Kidney (tissue), 14 donors: ENCODE data around the gene MYO7A. TPM values are rescaled to one million over a fixed set of nuclear protein-coding genes. Genes with fewer than 3 reads are reported as not detected.

Experiments used
- DNase-seq, 5 donors: peaks; one replicate each; pipeline ENCODE4 v3.0.0-alpha.2; 2013 to 2020
- FAIRE-seq: peaks from 2 replicates; lab custom pipeline; 2012; peaks lifted over from hg19 to GRCh38; lab: Jason Lieb, UNC
- H3K27ac ChIP-seq, 2 donors: one replicate each; pipeline ENCODE4 v1.7.0; 2013; ENCODE audit warnings: low read depth in 2 of 2, low read length in 2 of 2, inconsistent platforms in 1 of 2
- H3K27me3 ChIP-seq: one replicate; pipeline ENCODE4 v1.7.1; 2013; ENCODE audit warnings: low read length, inconsistent platforms; ENCODE audit not compliant: control insufficient read depth, insufficient read depth
- H3K36me3 ChIP-seq, 3 donors: one replicate each; pipeline versions ENCODE4 v1.7.0 to v1.7.1; 2013; ENCODE audit warnings: low read length in 3 of 3, control low read depth in 1 of 3, inconsistent platforms in 1 of 3; ENCODE audit not compliant: insufficient read depth in 3 of 3, control insufficient read depth in 2 of 3
- H3K4me1 ChIP-seq, 3 donors: one replicate each; pipeline versions ENCODE4 v1.7.0 to v1.7.1; 2013; ENCODE audit warnings: low read length in 3 of 3, inconsistent platforms in 1 of 3, low read depth in 1 of 3; ENCODE audit not compliant: control insufficient read depth in 2 of 3, insufficient read depth in 2 of 3
- H3K4me3 ChIP-seq, 3 donors: one replicate each; pipeline versions ENCODE4 v1.7.0 to v1.8.1; 2013; ENCODE audit warnings: low read length in 3 of 3, control low read depth in 1 of 3, inconsistent platforms in 1 of 3
- H3K9ac ChIP-seq, 3 donors: one replicate each; pipeline versions ENCODE4 v1.7.0 to v1.7.1; 2013; ENCODE audit warnings: low read length in 3 of 3, control low read depth in 1 of 3, inconsistent platforms in 1 of 3
- H3K9me3 ChIP-seq, 3 donors: one replicate each; pipeline versions ENCODE4 v1.7.0 to v1.7.1; 2013; ENCODE audit warnings: low read length in 3 of 3, control low read depth in 1 of 3, inconsistent platforms in 1 of 3; ENCODE audit not compliant: control insufficient read depth in 2 of 3, insufficient read depth in 1 of 3
- intact Hi-C: fragments of 100-400 bp; cut with DNase I; formaldehyde crosslinking; loops from one replicate; pipeline ENCODE4 v1.11.1; 2022
- polyA plus RNA-seq: library from polyadenylated mRNA; stranded (reverse); fragments of 350-450 nt; fragmentation: Illumina TruSeq; extraction: RNeasy Lipid Tissue Mini Kit (QIAGEN cat#74804); gene quantifications from one replicate; pipeline ENCODE4 v1.2.3, GENCODE V29; 2014; ENCODE audit warnings: low read depth, low replicate concordance; ENCODE audit not compliant: insufficient read depth
- total RNA-seq: library from RNA; stranded (reverse); fragmentation: NEBNext Ultra II Directional; extraction: Animal tissue kit (Norgen Biotek cat#: 25700); gene quantifications from one replicate; pipeline ENCODE4 v1.2.1, GENCODE V29; 2021
- TF ChIP-seq, protein P1 (sequence below): IDR thresholded peaks from 3 replicates; pipeline ENCODE4 v1.5.1; 2012; ENCODE audit warnings: mild to moderate bottlenecking, moderate library complexity, borderline replicate concordance; ENCODE audit not compliant: insufficient read depth; ENCODE audit errors: extremely low read depth
- donor health status: control.
- donor health status: control.
- donor health status: control.
- donor health status: control.
- donor health status: control.
- donor health status: DM: yes; HTN: yes; CAD: no.
- donor health status: Normal renal cell carcinoma (clear cell type).

The MYO7A gene
- total and polyA plus RNA-seq, 2 donors from 2014 or later: 6.1 to 10.7 TPM

DNA sequence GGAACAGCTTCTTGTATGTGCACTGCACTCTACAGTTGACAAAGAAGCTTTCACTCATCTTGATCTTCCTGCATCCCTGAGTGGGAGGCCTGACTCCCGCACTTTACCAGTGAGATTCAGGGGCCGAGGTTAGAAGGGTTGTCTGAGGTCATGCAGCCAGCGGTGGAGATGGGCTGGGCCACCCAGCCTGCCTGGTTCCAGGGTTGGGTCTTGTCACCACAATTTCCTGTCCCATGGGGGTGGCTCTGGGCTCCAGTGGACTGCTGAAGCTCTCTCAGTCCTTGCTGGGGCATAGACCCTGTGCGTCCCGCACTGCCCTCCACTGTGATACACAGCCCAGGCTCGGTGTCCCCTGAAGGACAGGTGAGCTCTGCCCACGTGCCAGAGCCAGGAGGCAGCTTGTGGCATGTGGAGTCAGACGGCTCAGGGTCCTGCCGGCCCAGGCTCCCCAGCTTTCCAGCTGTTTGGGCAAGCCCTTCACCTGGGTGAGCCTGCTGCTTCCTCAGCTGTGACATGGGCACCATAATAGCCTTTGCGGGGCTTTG is 6.9 kb upstream of the MYO7A start:
- no peaks in the 10 kb centered on the region for H3K27me3 ChIP-seq
- no peaks in the 10 kb centered on the region for H3K9me3 ChIP-seq
- H3K9ac ChIP-seq: no peak overlapping the region
- no peak overlapping the region for H3K27ac ChIP-seq
- H3K4me3 ChIP-seq: no peak overlapping the region
- H3K4me1 ChIP-seq: no peaks in the 10 kb centered on the region
- TF ChIP-seq, protein P1, sequence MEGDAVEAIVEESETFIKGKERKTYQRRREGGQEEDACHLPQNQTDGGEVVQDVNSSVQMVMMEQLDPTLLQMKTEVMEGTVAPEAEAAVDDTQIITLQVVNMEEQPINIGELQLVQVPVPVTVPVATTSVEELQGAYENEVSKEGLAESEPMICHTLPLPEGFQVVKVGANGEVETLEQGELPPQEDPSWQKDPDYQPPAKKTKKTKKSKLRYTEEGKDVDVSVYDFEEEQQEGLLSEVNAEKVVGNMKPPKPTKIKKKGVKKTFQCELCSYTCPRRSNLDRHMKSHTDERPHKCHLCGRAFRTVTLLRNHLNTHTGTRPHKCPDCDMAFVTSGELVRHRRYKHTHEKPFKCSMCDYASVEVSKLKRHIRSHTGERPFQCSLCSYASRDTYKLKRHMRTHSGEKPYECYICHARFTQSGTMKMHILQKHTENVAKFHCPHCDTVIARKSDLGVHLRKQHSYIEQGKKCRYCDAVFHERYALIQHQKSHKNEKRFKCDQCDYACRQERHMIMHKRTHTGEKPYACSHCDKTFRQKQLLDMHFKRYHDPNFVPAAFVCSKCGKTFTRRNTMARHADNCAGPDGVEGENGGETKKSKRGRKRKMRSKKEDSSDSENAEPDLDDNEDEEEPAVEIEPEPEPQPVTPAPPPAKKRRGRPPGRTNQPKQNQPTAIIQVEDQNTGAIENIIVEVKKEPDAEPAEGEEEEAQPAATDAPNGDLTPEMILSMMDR: no peak
- DNase-seq (peak in 1 of 5 donors; percentile 60), FAIRE-seq (no peak)
- intact Hi-C loops: no loop called here
- H3K36me3 ChIP-seq: peaks cover 0 to 6% (median 2%) of the 10 kb centered on the region in 3 donors

DNA sequence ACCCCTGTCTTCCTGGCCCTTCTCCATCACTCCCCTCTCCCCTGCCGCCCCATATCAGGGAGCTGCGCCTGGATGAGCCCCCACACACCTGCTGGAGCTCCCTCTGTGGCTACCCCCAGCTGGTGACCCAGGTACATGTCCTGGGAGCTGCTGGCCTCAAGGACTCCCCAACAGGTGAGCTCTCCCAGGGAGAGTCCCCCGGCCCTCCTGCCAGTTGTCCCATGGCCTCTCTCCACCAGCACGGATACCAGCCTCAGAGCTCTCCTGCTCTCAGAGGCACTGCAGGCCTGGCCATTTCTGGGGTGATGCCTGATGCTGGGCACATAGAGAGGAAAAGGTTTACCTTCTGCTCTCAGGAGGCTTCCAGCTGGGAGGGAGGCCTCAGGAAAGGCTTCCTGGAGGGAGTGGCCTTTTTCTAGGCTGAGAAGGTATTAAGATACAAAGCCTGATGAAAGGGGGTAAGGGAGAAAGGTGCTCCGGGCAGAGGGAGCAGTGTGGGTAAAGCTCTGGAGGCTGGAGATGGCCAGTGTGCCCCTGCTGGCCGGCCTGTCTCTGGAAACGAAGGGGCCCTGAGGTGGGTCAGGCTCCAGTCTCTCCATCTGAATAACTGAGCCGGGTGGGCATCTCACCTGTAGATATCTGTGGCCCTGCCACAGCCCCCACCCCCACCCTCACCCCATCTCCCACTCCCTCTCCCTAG is 6.0 kb upstream of the MYO7A start:
- no peak overlapping the region for H3K27ac ChIP-seq
- FAIRE-seq (no peak), DNase-seq (peak in 1 of 5 donors; percentile 49)
- TF ChIP-seq, protein P1: no peak
- H3K9me3 ChIP-seq: no peaks in the 10 kb centered on the region
- no peak overlapping the region for H3K9ac ChIP-seq
- H3K36me3 ChIP-seq: peaks cover 0 to 6% (median 2%) of the 10 kb centered on the region in 3 donors
- no peaks in the 10 kb centered on the region for H3K27me3 ChIP-seq
- intact Hi-C loops: no loop called here
- H3K4me1 ChIP-seq: peaks cover 0 to 2% (median 0%) of the 10 kb centered on the region in 3 donors
- no peak overlapping the region for H3K4me3 ChIP-seq

DNA sequence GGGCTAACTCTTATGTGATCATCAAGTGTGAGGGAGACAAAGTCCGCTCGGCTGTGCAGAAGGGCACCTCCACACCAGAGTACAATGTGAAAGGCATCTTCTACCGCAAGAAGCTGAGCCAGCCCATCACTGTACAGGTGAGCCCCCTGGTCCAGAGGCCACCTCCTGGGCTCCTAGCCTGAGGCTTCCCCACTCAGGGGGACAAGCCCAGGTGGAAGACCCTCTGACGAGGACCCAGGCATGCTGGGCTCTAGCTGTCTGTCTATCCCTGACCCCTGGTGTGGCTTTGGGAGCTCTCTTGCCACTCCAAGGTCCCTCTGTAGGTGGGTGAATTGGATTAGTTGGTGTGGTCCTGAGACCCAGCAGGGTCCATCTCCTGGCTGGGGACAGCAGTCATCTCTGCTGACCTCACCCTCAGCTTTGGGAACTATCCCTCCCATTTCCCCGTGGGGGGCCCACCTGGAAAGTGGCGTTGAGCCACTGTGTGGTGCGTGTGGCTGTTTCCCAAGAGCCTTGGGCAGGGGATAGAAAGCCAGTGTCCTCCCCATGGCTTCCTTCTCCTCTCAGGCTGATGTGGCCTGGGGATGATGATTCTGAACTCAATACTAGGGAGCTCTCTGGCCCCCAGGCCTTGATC is 5.4 kb upstream of the MYO7A start:
- intact Hi-C loops: no loop called here

More for the DNA sequence above, 5.4 kb upstream of the MYO7A start:
- Histone ChIP-seq H3K9me3 (no peaks in the 10 kb centered on the region), H3K4me3 (no peak overlapping the region), H3K27me3 (no peaks in the 10 kb centered on the region), H3K9ac (no peak overlapping the region), H3K4me1 (peaks cover 0 to 8% (median 3%) of the 10 kb centered on the region in 3 donors), H3K27ac (no peak overlapping the region), H3K36me3 (peaks cover 0 to 6% (median 2%) of the 10 kb centered on the region in 3 donors)
- DNase-seq (peak in 1 of 5 donors; percentile 53), FAIRE-seq (no peak)
- TF ChIP-seq, protein P1: no peak
